Gastroesophageal sphincter (tissue), 4 donors: ENCODE data around the gene RAPGEF5. TPM values are rescaled to one million over a fixed set of nuclear protein-coding genes. Genes with fewer than 3 reads are reported as not detected.

Source experiments
- ATAC-seq: fragments of 150-250 bp; one replicate; pipeline ENCODE4 v1.9.1; 2016; ENCODE audit warnings: mild to moderate bottlenecking, moderate library complexity
- H3K27ac ChIP-seq, 4 donors: fragments of 200-600 bp; sonication (generic) in 3 of 4; 1 replicate in 3 of 4; 2 replicates in 1 of 4; pipeline ENCODE4 v1.5.1; 2016 to 2019
- H3K27me3 ChIP-seq: fragments of 200-600 bp; sonication (generic); one replicate; pipeline ENCODE4 v1.5.1; 2019
- H3K36me3 ChIP-seq, 2 donors: fragments of 200-600 bp; sonication (generic); one replicate each; pipeline ENCODE4 v1.5.1; 2019; ENCODE audit warnings: control low read depth in 1 of 2
- H3K4me1 ChIP-seq, 3 donors: fragments of 200-600 bp; sonication (generic); 1 replicate in 2 of 3; 2 replicates in 1 of 3; pipeline ENCODE4 v1.5.1; 2016 to 2019; ENCODE audit warnings: control low read depth in 2 of 3
- H3K4me3 ChIP-seq, 2 donors: fragments of 200-600 bp; sonication (generic); one replicate each; pipeline ENCODE4 v1.5.1; 2019; ENCODE audit warnings: mild to moderate bottlenecking in 1 of 2, moderate library complexity in 1 of 2
- H3K9me3 ChIP-seq, 3 donors: fragments of 200-600 bp; sonication (generic); one replicate each; pipeline ENCODE4 v1.5.1; 2017 to 2019; ENCODE audit warnings: control low read depth in 2 of 3
- CTCF ChIP-seq, 4 experiments: fragments of 200-600 bp in 2 of 4; fragments of 450-650 bp in 2 of 4; sonication (generic) in 1 of 4; IDR thresholded peaks; one replicate each; pipeline ENCODE4 v1.5.1; 2017 to 2019; ENCODE audit warnings: antibody characterized with exemption in 4 of 4, mild to moderate bottlenecking in 2 of 4, moderate library complexity in 2 of 4
- EP300 ChIP-seq: sonication (generic); formaldehyde crosslinking; IDR thresholded peaks from one replicate; pipeline ENCODE4 v1.6.1; 2017; ENCODE audit warnings: antibody characterized with exemption, mild to moderate bottlenecking
- POLR2A ChIP-seq, 2 donors: fragments of 450-650 bp; IDR thresholded peaks; one replicate each; pipeline ENCODE4 v1.6.1; 2017; ENCODE audit warnings: antibody characterized with exemption in 2 of 2, mild to moderate bottlenecking in 2 of 2, moderate library complexity in 1 of 2
- POLR2AphosphoS5 ChIP-seq: sonication (generic); formaldehyde crosslinking; IDR thresholded peaks from one replicate; pipeline ENCODE4 v1.6.1; 2017; ENCODE audit warnings: antibody characterized with exemption
- WGBS, 2 donors: methylation state at CpG; one replicate each; pipeline ENCODE4 v1.1.5; 2018; ENCODE audit warnings: low coverage in 1 of 2; 5-methylcytosine and 5-hydroxymethylcytosine counted together
- total RNA-seq, 4 donors: library from RNA; depleted of rRNA; stranded (reverse); fragments of >200 nt; gene quantifications; one replicate each; pipeline ENCODE4 v1.1.0, GENCODE V29; 2016

RAPGEF5 gene
- total RNA-seq, 4 donors from 2014 or later: 21.5 to 29.8 (median 26.6) TPM

GRCh38 chr7:22127835-22128527 is 229.0 kb downstream of the RAPGEF5 start:
- Histone ChIP-seq H3K27ac (no peak overlapping the region), H3K36me3 (peaks cover 0 to 5% of the 10 kb centered on the region in 2 donors), H3K27me3 (peaks cover 7% of the 10 kb centered on the region), H3K4me1 (no peaks in the 10 kb centered on the region), H3K9me3 (no peaks in the 10 kb centered on the region), H3K4me3 (no peak overlapping the region)
- peak; percentile 25 for ATAC-seq
- 68 to 77% methylated on average over 5 to 6 of the region's 6 CpGs for WGBS, 2 donors
- TF ChIP-seq CTCF (IDR thresholded peaks at IDR 0.05) (no peak), EP300 (no peak), POLR2AphosphoS5 (no peak), POLR2A (IDR thresholded peaks at IDR 0.05) (no peak)

- no peak overlapping the region for H3K27ac ChIP-seq
- ATAC-seq: no peak
- TF ChIP-seq POLR2A (IDR thresholded peaks at IDR 0.05) (no peak), CTCF (IDR thresholded peaks at IDR 0.05) (no peak), POLR2AphosphoS5 (no peak), EP300 (no peak)
These were observed 231.5 kb downstream of the RAPGEF5 start for GRCh38 chr7:22125436-22125835.

GRCh38 chr7:22124941-22125340 is 232.0 kb downstream of the RAPGEF5 start:
- Histone ChIP-seq H3K27ac (no peak overlapping the region), H3K4me3 (no peak overlapping the region), H3K27me3 (peaks cover 12% of the 10 kb centered on the region), H3K9me3 (no peaks in the 10 kb centered on the region), H3K36me3 (no peaks in the 10 kb centered on the region), H3K4me1 (peaks cover 0 to 8% (median 0%) of the 10 kb centered on the region in 3 donors)
- WGBS, 2 donors: 58 to 76% methylated on average over 2 to 3 of the region's 3 CpGs
- TF ChIP-seq CTCF (IDR thresholded peaks at IDR 0.05): no peak
- TF ChIP-seq EP300: no peak
- TF ChIP-seq POLR2A (IDR thresholded peaks at IDR 0.05): no peak
- no peak for TF ChIP-seq POLR2AphosphoS5
- no peak for ATAC-seq

More at GRCh38 chr7:22125436-22125835, 231.5 kb downstream of the RAPGEF5 start:
- no peak overlapping the region for H3K4me3 ChIP-seq
- no peaks in the 10 kb centered on the region for H3K36me3 ChIP-seq
- H3K4me1 ChIP-seq: peaks cover 0 to 8% (median 0%) of the 10 kb centered on the region in 3 donors
- WGBS, 2 donors: 69 to 93% methylated on average over 6 of the region's 6 CpGs
- H3K9me3 ChIP-seq: no peaks in the 10 kb centered on the region
- peaks cover 12% of the 10 kb centered on the region for H3K27me3 ChIP-seq

- no peak for TF ChIP-seq CTCF (IDR thresholded peaks at IDR 0.05)
- no peak for TF ChIP-seq POLR2A (IDR thresholded peaks at IDR 0.05)
- TF ChIP-seq EP300: no peak
- TF ChIP-seq POLR2AphosphoS5: no peak
- H3K9me3 ChIP-seq: no peaks in the 10 kb centered on the region
- no peak overlapping the region for H3K4me3 ChIP-seq
- H3K36me3 ChIP-seq: peaks cover 0 to 5% of the 10 kb centered on the region in 2 donors
- WGBS, 2 donors: 33 to 64% methylated on average over 5 of the region's 5 CpGs
- H3K4me1 ChIP-seq: peaks cover 0 to 8% (median 0%) of the 10 kb centered on the region in 3 donors
- ATAC-seq: no peak
- H3K27ac ChIP-seq: peak overlapping the region in 2 of 4 donors; percentile 18 to 25
- H3K27me3 ChIP-seq: peaks cover 12% of the 10 kb centered on the region
These were observed 233.8 kb downstream of the RAPGEF5 start for GRCh38 chr7:22123139-22123538.
